ENCODE results near the gene ZNF134.

ZNF134 gene

DNA sequence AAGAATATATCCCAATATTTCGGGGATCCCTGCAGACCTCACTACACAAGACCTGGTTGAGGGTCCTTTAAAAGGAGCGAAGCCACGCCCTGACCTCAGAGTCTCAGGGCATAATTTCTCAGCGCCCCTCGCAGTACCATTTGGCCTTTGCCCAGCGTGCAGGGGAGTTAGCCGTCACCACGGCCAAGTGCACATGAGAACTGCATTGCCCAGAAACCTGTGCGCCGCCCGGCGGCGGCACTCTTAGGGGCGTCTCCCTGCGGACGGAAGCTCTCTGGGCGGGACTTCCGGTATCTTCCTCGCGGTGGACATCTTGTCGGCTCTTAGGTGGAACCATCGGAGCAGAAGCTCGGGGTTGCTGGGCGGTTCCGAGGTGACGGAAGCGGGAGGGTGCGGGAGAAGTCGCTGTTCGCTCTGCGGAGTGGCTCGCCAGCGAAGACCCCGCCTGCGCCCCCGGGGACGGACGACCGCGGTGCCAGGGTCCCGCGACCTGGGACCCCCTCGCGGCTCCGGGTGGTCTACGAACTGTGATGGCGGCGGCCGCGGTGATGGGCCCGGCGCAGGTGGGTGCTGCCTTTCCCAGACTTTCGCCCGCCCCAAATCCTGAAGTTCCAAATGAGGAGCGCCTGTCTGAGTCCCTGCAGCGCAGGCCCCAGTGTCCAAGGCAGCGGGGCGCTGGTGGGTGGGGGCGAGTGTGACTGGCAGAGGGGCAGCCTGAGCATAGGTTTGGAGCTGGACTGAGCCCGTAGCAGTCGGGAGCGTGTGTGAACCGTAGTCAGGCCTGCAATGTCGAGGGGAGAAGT lies at the start of gene ZNF134:
Gene ZNF134 (plus strand): TSS at position 302 of the 803 bp plus-strand sequence. CDS start 5,227 bp downstream, outside the sequence.
- H3K27ac Mint-ChIP-seq, result peak within 1 kb of the TSS; percentile 92
- H3K27me3 Mint-ChIP-seq, result no peaks in the 10 kb centered on the region
- peaks cover 43% of the 10 kb centered on the region for H3K9me3 Mint-ChIP-seq
- peaks cover 47% of the 10 kb centered on the region for H3K4me1 Mint-ChIP-seq
- peak within 1 kb of the TSS; percentile 90 for H3K4me3 Mint-ChIP-seq
- ATAC-seq, result peak; percentile 100
- peaks cover 61% of the 10 kb centered on the region for H3K36me3 Mint-ChIP-seq

DNA sequence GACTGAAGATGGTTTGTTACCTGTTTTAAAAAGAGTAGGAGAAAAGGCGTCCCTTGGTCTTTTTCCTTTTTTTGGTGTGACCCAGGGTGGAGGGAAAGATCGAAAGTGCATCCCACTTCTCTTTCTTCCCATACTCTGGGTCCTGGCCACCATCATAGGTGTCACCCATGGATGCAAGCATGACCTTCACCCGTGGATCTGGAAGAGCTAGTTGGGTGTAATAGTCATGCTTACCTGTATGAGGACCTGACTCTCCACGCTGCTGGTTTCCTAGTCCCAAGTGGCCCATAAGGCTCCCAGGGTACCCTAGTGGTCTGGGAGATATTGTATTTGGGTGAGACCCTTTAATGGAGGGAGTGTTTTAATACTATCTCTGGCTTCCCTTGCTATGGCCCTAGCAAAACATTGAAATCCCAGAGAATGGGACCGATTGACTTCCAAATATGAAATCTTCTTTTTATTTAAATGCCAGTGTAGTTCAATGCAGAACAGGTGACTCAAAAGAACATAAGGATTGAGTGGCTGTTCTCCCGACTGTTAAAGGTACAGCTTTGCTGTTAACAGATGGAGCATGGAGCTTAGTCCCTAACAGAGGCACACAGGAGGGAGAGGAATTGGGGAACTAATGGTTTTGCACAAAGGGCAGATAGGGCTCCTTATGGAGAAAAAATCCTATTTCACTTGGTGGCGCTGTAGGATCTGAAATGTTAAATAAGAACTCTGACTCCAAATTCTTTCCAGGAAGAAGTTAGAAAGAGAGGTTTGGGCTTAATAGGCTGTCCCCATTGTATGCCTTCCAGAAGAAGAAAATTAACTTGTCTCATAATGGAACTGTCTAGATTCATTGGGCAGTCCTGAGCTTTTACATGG lies 47.4 kb upstream of the ZNF134 start:
- H3K36me3 Mint-ChIP-seq, result peaks cover 27% of the 10 kb centered on the region
- no peak overlapping the region for H3K4me3 Mint-ChIP-seq
- peaks cover 30% of the 10 kb centered on the region for H3K9me3 Mint-ChIP-seq
- H3K4me1 Mint-ChIP-seq, result no peaks in the 10 kb centered on the region
- no peaks in the 10 kb centered on the region for H3K27me3 Mint-ChIP-seq
- H3K27ac Mint-ChIP-seq, result no peak overlapping the region
- no peak for ATAC-seq

DNA sequence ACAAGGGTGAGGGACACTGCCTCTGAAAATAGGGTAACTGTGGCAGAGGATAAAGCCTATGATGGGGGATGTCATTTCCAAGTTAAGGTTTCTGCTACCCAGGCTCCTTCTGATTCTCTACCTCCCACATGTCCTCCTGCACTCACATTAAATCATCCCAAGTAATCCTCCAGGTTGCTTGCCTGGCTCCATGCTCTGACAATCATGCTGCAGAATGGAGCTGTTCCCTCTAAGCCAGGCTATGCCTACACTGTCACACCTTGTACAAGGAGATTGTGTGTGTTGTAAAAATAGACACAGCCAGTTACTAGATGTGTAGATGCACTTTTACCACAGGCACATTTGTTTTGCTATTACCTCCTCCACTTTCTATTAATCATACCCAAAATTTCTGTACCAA lies 43.3 kb upstream of the ZNF134 start:
- H3K4me1 Mint-ChIP-seq, result no peaks in the 10 kb centered on the region
- peaks cover 61% of the 10 kb centered on the region for H3K36me3 Mint-ChIP-seq
- peaks cover 36% of the 10 kb centered on the region for H3K9me3 Mint-ChIP-seq
- no peak for ATAC-seq
- H3K27me3 Mint-ChIP-seq, result no peaks in the 10 kb centered on the region
- H3K4me3 Mint-ChIP-seq, result no peak overlapping the region
- no peak overlapping the region for H3K27ac Mint-ChIP-seq

GRCh38 chr19:57572415-57572947 lies 41.6 kb upstream of the ZNF134 start:
- Mint-ChIP-seq H3K36me3 (peaks cover 75% of the 10 kb centered on the region), H3K27me3 (no peaks in the 10 kb centered on the region), H3K27ac (no peak overlapping the region), H3K9me3 (peaks cover 46% of the 10 kb centered on the region), H3K4me1 (peaks cover 16% of the 10 kb centered on the region), H3K4me3 (no peak overlapping the region)
- no peak for ATAC-seq

- Mint-ChIP-seq H3K4me1 (peaks cover 31% of the 10 kb centered on the region), H3K27ac (no peak overlapping the region), H3K27me3 (no peaks in the 10 kb centered on the region), H3K36me3 (peaks cover 64% of the 10 kb centered on the region), H3K9me3 (peaks cover 37% of the 10 kb centered on the region), H3K4me3 (no peak overlapping the region)
- no peak for ATAC-seq
These were observed 37.4 kb upstream of the ZNF134 start for GRCh38 chr19:57576661-57577060.

DNA sequence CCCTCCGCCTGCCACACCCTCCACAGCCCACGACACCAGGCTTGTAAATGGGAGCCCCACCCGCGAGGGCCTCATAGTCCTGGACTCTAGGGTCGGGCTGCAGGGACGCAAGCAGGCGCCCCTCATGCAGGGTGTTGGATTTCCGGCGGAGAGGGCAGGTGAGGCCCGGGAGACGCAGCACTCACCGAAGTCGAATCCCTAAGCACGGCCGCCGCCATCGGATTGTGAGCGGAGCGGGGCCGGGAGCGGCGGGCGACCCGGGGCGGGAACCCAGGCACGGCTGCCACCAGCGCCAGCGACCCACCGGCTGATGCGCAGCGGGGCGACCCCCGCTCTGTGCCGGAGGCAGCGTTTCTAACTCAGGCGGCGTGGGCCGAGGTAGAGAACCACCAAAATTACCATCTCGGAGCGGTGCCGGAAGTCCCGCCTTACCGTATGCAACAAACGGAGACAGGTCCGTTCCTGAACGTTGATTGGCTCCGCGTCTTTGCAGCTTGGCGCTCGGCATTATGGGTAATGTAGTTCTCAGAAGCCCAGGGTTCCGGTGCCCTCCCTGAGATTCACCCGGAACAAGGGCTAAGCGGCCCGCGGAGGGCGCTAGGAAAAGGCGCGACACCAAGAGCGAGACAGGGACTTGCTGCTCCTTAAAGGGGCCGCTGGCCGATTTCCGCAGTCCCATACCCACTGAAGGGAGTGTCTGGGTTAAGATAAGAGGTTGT lies 35.4 kb upstream of the ZNF134 start, which contains the start of gene ZNF416:
Gene ZNF416 (minus strand): TSS at position 425 of the 719 bp plus-strand sequence. CDS start 207 bp downstream, at position 218.
- Mint-ChIP-seq H3K9me3 (peaks cover 38% of the 10 kb centered on the region), H3K4me3 (peak within 1 kb of the TSS; percentile 90), H3K36me3 (peaks cover 44% of the 10 kb centered on the region), H3K4me1 (peaks cover 34% of the 10 kb centered on the region), H3K27me3 (no peaks in the 10 kb centered on the region), H3K27ac (peak within 1 kb of the TSS; percentile 77)
- peak; percentile 98 for ATAC-seq

- H3K4me1 Mint-ChIP-seq, result peaks cover 34% of the 10 kb centered on the region
- peak overlapping the region; percentile 91 for H3K4me3 Mint-ChIP-seq
- no peaks in the 10 kb centered on the region for H3K27me3 Mint-ChIP-seq
- ATAC-seq, result no peak
- H3K36me3 Mint-ChIP-seq, result peaks cover 38% of the 10 kb centered on the region
- H3K9me3 Mint-ChIP-seq, result peaks cover 29% of the 10 kb centered on the region
- H3K27ac Mint-ChIP-seq, result peak overlapping the region; percentile 94
These were observed 30.9 kb upstream of the ZNF134 start for GRCh38 chr19:57583104-57583520.

GRCh38 chr19:57583521-57584416 lies 30.3 kb upstream of the ZNF134 start, which contains the start of gene ZIK1:
TSS of gene ZIK1 (plus strand) at chr19:57584145. CDS start at chr19:57584357, 212 bp downstream.
- Mint-ChIP-seq H3K4me1 (peaks cover 31% of the 10 kb centered on the region), H3K27me3 (no peaks in the 10 kb centered on the region), H3K36me3 (peaks cover 45% of the 10 kb centered on the region), H3K27ac (peak within 1 kb of the TSS; percentile 94), H3K4me3 (peak within 1 kb of the TSS; percentile 91), H3K9me3 (peaks cover 34% of the 10 kb centered on the region)
- peak; percentile 97 for ATAC-seq

DNA sequence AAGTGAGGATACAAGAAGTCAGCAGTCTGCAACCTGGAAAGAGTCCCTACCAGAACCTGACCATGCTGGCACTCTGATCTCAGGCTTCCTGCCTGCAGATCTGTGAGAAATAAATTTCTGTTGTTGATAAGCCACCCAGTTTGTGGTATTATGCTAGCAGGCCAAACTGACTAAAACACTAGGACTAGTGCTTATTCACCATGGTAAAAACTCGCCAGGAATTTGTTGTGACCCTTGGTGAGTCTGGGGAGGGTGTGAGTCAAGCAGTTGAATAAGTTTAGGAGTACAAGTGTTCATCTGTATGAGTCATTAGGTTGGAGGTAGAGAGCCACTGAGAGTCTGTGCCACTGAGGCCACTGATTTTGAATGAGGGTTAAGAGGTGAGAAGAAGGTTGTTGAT lies 26.5 kb upstream of the ZNF134 start:
- Mint-ChIP-seq H3K27me3 (no peaks in the 10 kb centered on the region), H3K27ac (no peak overlapping the region), H3K36me3 (peaks cover 79% of the 10 kb centered on the region), H3K9me3 (peaks cover 35% of the 10 kb centered on the region), H3K4me3 (no peak overlapping the region), H3K4me1 (peaks cover 27% of the 10 kb centered on the region)
- ATAC-seq, result no peak

DNA sequence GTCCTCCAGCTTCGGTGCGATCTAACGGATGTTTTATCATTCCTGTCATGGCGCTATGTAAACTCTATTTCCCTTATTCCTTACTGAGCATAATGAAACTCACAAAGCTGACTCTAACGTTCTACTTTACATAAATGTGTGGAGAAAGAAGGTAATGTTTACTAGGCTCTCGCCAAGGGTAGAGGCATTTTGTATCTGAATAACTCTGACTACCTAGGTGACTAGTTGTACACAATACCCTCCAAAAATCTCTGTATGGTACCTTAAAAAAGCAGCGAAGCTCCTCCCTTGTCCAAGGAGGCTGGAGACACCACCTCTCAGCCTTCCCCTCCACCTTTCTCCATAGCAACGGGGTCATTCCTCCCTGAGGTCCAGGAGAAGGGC lies 14.7 kb upstream of the ZNF134 start:
- peaks cover 31% of the 10 kb centered on the region for H3K36me3 Mint-ChIP-seq
- peak overlapping the region; percentile 36 for H3K27ac Mint-ChIP-seq
- no peaks in the 10 kb centered on the region for H3K27me3 Mint-ChIP-seq
- no peak for ATAC-seq
- peaks cover 17% of the 10 kb centered on the region for H3K4me1 Mint-ChIP-seq
- peak overlapping the region; percentile 72 for H3K4me3 Mint-ChIP-seq
- peaks cover 12% of the 10 kb centered on the region for H3K9me3 Mint-ChIP-seq

GRCh38 chr19:57599761-57600383 lies 14.2 kb upstream of the ZNF134 start, which contains the start of gene ZNF530:
TSS of gene ZNF530 (plus strand) at chr19:57599885. CDS start at chr19:57604346, 4,461 bp downstream.
- Mint-ChIP-seq H3K4me3 (peak within 1 kb of the TSS; percentile 72), H3K27me3 (no peaks in the 10 kb centered on the region), H3K4me1 (peaks cover 17% of the 10 kb centered on the region), H3K9me3 (peaks cover 15% of the 10 kb centered on the region), H3K36me3 (peaks cover 36% of the 10 kb centered on the region), H3K27ac (peak within 1 kb of the TSS; percentile 36)
- ATAC-seq, result peak; percentile 99

GRCh38 chr19:57606931-57607330 lies 7.1 kb upstream of the ZNF134 start:
- Mint-ChIP-seq H3K9me3 (peaks cover 24% of the 10 kb centered on the region), H3K27ac (no peak overlapping the region), H3K4me3 (no peak overlapping the region), H3K36me3 (peaks cover 64% of the 10 kb centered on the region), H3K4me1 (no peaks in the 10 kb centered on the region), H3K27me3 (no peaks in the 10 kb centered on the region)
- no peak for ATAC-seq

GRCh38 chr19:57611113-57611512 lies 2.9 kb upstream of the ZNF134 start:
- Mint-ChIP-seq H3K4me1 (peaks cover 26% of the 10 kb centered on the region), H3K4me3 (no peak overlapping the region), H3K27me3 (no peaks in the 10 kb centered on the region), H3K9me3 (peaks cover 24% of the 10 kb centered on the region), H3K27ac (no peak overlapping the region), H3K36me3 (peaks cover 55% of the 10 kb centered on the region)
- no peak for ATAC-seq

All from stimulated activated memory B cell treated with anti-CD40 and anti-IgM and Interleukin-4, amounts not matched to agents 10 μg/mL and 1 μg/mL and 100 μg/mL, for 72 hours (primary cell).